PC-9 (cell line): ENCODE measurements around the gene TBC1D9B. TPM values are rescaled to one million over a fixed set of nuclear protein-coding genes. Genes with fewer than 3 reads are reported as not detected.

ENCODE experiments used
- BruUV-seq: library from RNA; stranded (reverse); fragments of 400-500 nt; replicated peaks from 2 replicates; lab custom pipeline; 2021; lab: Mats Ljungman, UMichigan
- CTCF ChIA-PET: fragments of 300-600 bp; sonication (Branson Sonifier 250); formaldehyde crosslinking; loops from one replicate; lab custom pipeline; 2022; ENCODE audit warnings: antibody characterized with exemption; lab: Charles Lee
- POLR2A ChIA-PET: fragments of 300-600 bp; sonication (Branson Sonifier 250); formaldehyde crosslinking; loops from one replicate; lab custom pipeline; 2022; ENCODE audit warnings: antibody characterized with exemption; ENCODE audit not compliant: unreplicated experiment; lab: Charles Lee
- DNase-seq, 2 experiments: peaks; one replicate each; pipeline versions ENCODE4 v3.0.0 to v3.0.0-alpha.2; 2015 to 2022; ENCODE audit warnings: mixed read lengths in 1 of 2
- H2AFZ ChIP-seq: fragments of 200-600 bp; sonication (generic); 2 replicates; pipeline ENCODE4 v1.8.1; 2017; ENCODE audit warnings: antibody characterized with exemption
- H3F3A ChIP-seq: fragments of 200-600 bp; sonication (generic); 2 replicates; pipeline ENCODE4 v1.8.1; 2017; ENCODE audit warnings: antibody characterized with exemption, mild to moderate bottlenecking, low read depth; ENCODE audit not compliant: insufficient read depth
- H3K27ac ChIP-seq: fragments of 200-600 bp; sonication (generic); 2 replicates; pipeline ENCODE4 v1.6.1; 2016; ENCODE audit warnings: mixed run types
- H3K27me3 ChIP-seq: fragments of 200-600 bp; sonication (generic); 2 replicates; pipeline ENCODE4 v1.6.1; 2016; ENCODE audit warnings: low read depth, mixed run types; ENCODE audit not compliant: insufficient read depth
- H3K36me3 ChIP-seq: fragments of 200-600 bp; sonication (generic); 2 replicates; pipeline ENCODE4 v1.6.1; 2016; ENCODE audit warnings: low read depth, mixed run types
- H3K4me1 ChIP-seq: fragments of 200-600 bp; sonication (generic); replicated peaks from 2 replicates; pipeline ENCODE4 v1.6.1; 2016; ENCODE audit warnings: mixed run types; ENCODE audit not compliant: insufficient read depth
- H3K4me2 ChIP-seq: fragments of 200-600 bp; sonication (generic); 2 replicates; pipeline ENCODE4 v1.6.1; 2017; ENCODE audit warnings: mixed run types
- H3K4me3 ChIP-seq: fragments of 200-600 bp; sonication (generic); 2 replicates; pipeline ENCODE4 v1.6.1; 2016; ENCODE audit warnings: mixed run types
- H3K79me2 ChIP-seq: fragments of 200-600 bp; sonication (generic); 2 replicates; pipeline ENCODE4 v1.6.1; 2017; ENCODE audit warnings: low read depth, mixed run types
- H3K9me2 ChIP-seq: fragments of 200-600 bp; sonication (generic); 2 replicates; pipeline ENCODE4 v1.8.1; 2017; ENCODE audit warnings: mild to moderate bottlenecking; ENCODE audit not compliant: insufficient read depth
- H3K9me3 ChIP-seq: fragments of 200-600 bp; sonication (generic); 2 replicates; pipeline ENCODE4 v1.8.1; 2016; ENCODE audit warnings: low read depth; ENCODE audit not compliant: insufficient read depth
- H4K20me1 ChIP-seq: fragments of 200-600 bp; sonication (generic); 2 replicates; pipeline ENCODE4 v1.8.1; 2017; ENCODE audit not compliant: insufficient read depth
- CTCF ChIP-seq: fragments of 200-600 bp; sonication (generic); conservative IDR thresholded peaks from 2 replicates; pipeline ENCODE4 v1.6.1; 2017; ENCODE audit warnings: mixed run types, antibody characterized with exemption, mild to moderate bottlenecking, moderate library complexity
- EZH2 ChIP-seq: fragments of 200-600 bp; sonication (generic); IDR thresholded peaks from 2 replicates; pipeline ENCODE4 v1.8.0; 2017; ENCODE audit warnings: antibody characterized with exemption, low read depth
- intact Hi-C: fragments of 100-400 bp; cut with micrococcal nuclease; formaldehyde crosslinking; loops from one replicate; pipeline ENCODE4 v1.10.0; 2022; ENCODE audit not compliant: unreplicated experiment
- total RNA-seq: library from RNA; stranded (reverse); gene quantifications from 2 replicates; pipeline ENCODE4 v1.2.3, GENCODE V29; 2021

TBC1D9B gene
- total RNA-seq, 1 experiment from 2014 or later, result 118 TPM

GRCh38 chr5:179895861-179896260 is 11.8 kb downstream of the TBC1D9B start:
- intact Hi-C loops, result no loop called here
- TF ChIP-seq EZH2 (no peak), CTCF (no peak)
- H2AFZ ChIP-seq, result no peak overlapping the region
- CTCF ChIA-PET, result no interaction called here
- no peaks in the 10 kb centered on the region for H3K9me2 ChIP-seq
- no peak overlapping the region for H3K27ac ChIP-seq
- H3K9me3 ChIP-seq, result no peaks in the 10 kb centered on the region
- no peak overlapping the region for H3K4me2 ChIP-seq
- H3K27me3 ChIP-seq, result no peaks in the 10 kb centered on the region
- no peak for DNase-seq
- POLR2A ChIA-PET, result no interaction called here
- H4K20me1 ChIP-seq, result no peaks in the 10 kb centered on the region; the same call in 1 of the 2 replicates
- no peaks in the 10 kb centered on the region for H3F3A ChIP-seq
- no peaks in the 10 kb centered on the region for H3K4me1 ChIP-seq
- no peaks in the 10 kb centered on the region for H3K79me2 ChIP-seq
- no TSS peak for BruUV-seq
- no peak overlapping the region for H3K4me3 ChIP-seq
- peaks cover 8% of the 10 kb centered on the region for H3K36me3 ChIP-seq

DNA sequence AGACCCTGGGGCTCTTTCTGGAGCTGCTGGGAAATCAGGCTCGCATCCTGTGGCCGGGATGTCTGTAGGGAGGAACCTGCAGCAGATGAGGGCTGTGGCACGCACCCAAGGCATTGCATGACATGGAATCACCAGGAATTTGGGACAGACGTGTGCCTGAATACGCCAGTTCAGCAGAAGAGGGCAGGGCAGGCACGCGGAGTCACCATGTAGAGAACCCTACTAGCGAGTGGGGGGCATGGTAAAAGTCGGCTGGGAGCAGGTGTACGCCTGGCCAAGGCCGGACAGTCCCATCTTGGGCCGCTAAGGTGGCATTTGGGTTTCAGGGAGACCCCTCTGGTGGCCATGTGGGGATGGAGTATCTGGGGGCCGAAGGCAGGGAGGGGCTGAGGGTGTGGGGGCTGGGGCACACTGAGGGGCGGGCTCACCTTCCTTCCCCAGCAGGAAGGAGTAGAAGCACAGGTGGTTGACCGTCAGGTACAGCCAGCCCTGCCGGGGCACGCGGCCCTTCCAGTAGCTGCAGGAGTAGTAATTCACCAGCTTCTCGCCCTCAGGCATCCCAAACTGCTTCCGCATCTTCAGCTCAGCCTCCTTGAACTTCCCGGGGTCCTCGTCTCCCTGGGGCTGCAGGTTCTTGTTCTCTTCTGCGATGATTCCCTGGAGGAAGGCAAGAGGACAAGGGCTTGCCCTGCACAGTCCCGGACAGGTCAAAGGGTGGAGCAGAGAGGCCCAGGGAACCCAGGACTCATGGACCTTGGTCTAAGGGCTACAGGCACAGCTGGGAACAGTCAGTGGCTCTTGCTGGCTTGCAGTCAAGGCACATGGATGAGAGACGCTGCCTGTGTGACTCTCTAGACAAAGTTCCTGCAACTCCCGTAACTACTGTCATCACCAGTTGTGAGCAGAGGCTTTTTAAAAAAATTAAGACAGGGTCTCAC is 13.5 kb downstream of the TBC1D9B start:
- intact Hi-C loops, result no loop called here
- Histone ChIP-seq H3K9me3 (no peaks in the 10 kb centered on the region), H4K20me1 (no peaks in the 10 kb centered on the region; the same call in 1 of the 2 replicates), H3K4me2 (no peak overlapping the region), H3K79me2 (no peaks in the 10 kb centered on the region), H3K27ac (no peak overlapping the region), H3F3A (no peaks in the 10 kb centered on the region), H2AFZ (no peak overlapping the region), H3K36me3 (peaks cover 12% of the 10 kb centered on the region), H3K27me3 (no peaks in the 10 kb centered on the region), H3K4me3 (no peak overlapping the region), H3K4me1 (no peaks in the 10 kb centered on the region), H3K9me2 (no peaks in the 10 kb centered on the region)
- DNase-seq, result no peak
- TF ChIP-seq EZH2 (no peak), CTCF (no peak)
- POLR2A ChIA-PET, result no interaction called here
- CTCF ChIA-PET, result no interaction called here
- no TSS peak for BruUV-seq

DNA sequence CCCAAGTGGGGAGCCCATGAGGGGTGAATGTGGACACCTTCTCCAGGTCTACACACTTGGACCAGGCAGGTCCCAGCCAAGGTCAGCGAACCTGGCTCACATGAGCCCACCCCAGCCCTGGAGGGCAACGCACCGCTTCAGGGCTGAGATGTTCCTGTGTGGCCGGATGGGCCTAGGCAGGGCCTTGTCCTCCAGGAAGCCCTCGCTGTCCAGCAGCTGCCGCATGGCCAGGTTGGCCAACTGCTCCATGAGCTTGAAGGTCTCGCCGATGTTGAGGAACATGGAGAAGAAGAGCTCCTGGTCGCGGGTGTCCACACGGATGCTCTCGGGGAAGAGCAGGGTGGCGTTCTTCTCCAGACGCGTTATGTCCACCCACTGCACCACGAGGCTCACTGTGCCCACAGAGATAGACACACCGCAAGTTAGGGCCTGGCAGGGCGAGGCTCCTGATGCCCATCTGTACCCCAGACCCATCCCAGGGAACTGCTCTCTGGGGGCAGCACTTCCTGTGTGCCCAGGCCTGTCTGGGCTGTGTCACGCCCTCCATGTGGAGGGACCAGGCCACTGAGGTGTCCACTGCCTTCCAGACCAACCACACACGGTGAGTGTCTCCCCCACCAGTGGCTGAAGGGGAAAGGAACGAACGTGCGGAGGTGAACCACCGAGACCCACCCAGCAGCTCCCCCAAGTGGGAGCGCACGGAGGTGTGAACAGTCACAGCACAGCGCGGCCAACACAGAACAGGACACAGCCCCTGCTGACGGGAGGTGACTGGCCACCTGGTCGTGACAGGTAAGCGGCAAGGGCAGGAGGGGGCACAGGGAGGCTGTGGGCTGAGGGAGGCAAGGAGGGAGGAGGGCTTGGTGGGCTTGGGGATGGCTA is 14.4 kb downstream of the TBC1D9B start:
- H3K36me3 ChIP-seq, result peaks cover 9% of the 10 kb centered on the region
- no peak overlapping the region for H2AFZ ChIP-seq
- no peak overlapping the region for H3K27ac ChIP-seq
- H3K4me2 ChIP-seq, result no peak overlapping the region
- intact Hi-C loops, result no loop called here
- H3K9me3 ChIP-seq, result no peaks in the 10 kb centered on the region
- no peak for TF ChIP-seq CTCF
- no peak for TF ChIP-seq EZH2
- no peaks in the 10 kb centered on the region for H3K27me3 ChIP-seq
- no peaks in the 10 kb centered on the region for H3F3A ChIP-seq
- no peak overlapping the region for H3K4me3 ChIP-seq
- no peak for DNase-seq
- CTCF ChIA-PET, result no interaction called here
- no TSS peak for BruUV-seq
- H3K4me1 ChIP-seq, result no peaks in the 10 kb centered on the region
- no peaks in the 10 kb centered on the region; the same call in 1 of the 2 replicates for H4K20me1 ChIP-seq
- H3K79me2 ChIP-seq, result no peaks in the 10 kb centered on the region
- no peaks in the 10 kb centered on the region for H3K9me2 ChIP-seq
- POLR2A ChIA-PET, result interaction anchor here (0.8 kb wide), 1 partner anchor 334 kb away, joined by 6 read pairs; no protein-coding TSS in a partner anchor
